CMK (cell line): ENCODE measurements around the gene HCFC1R1.
"Not testable (repeated sequence)": the region's sequence is repeated elsewhere in the genome, so short reads cannot be mapped to it uniquely, and the experiment has no call there.

Experiments
- DNase-seq: peaks from one replicate; pipeline ENCODE4 v3.0.0-alpha.2; 2010; ENCODE audit warnings: low read depth

The HCFC1R1 gene

GRCh38 chr16:3057181-3058138 is 33.7 kb upstream of the HCFC1R1 start:
- DNase-seq = no peak

- DNase-seq = no peak
These were observed 32.8 kb upstream of the HCFC1R1 start for GRCh38 chr16:3056336-3057180.

- DNase-seq = not testable (repeated sequence)
These were observed 32.0 kb upstream of the HCFC1R1 start for GRCh38 chr16:3055734-3056115.

- peak; percentile 74 for DNase-seq
These were observed 31.4 kb upstream of the HCFC1R1 start for GRCh38 chr16:3054965-3055733.

- DNase-seq = not testable (repeated sequence)
These were observed 29.6 kb upstream of the HCFC1R1 start for GRCh38 chr16:3053330-3053710.

- not testable (repeated sequence) for DNase-seq
These were observed 29.0 kb upstream of the HCFC1R1 start for GRCh38 chr16:3052571-3053329.

- DNase-seq = no peak
These were observed 27.8 kb upstream of the HCFC1R1 start for GRCh38 chr16:3051494-3051893.

DNA sequence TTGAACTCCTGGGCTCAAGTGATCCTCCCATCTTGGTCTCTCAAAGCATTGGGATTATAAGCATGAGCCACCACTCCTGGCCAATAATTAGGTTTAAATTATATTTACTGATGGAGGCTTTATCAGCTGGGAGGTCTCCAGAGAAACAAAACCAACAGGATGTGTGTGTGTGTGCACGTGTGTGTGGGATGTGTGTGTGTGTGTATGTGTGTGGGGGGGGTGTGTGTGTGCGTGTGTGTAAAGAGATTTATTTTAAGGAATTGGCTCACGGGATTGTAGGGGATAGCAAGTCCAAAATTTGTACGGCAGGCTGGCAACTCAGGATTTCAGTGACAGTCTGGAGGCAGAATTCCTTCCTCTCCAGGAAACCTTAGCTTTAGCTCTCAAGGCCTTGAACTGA is 27.3 kb upstream of the HCFC1R1 start:
- no peak for DNase-seq

GRCh38 chr16:3050487-3050886 is 26.7 kb upstream of the HCFC1R1 start:
- DNase-seq = no peak

DNA sequence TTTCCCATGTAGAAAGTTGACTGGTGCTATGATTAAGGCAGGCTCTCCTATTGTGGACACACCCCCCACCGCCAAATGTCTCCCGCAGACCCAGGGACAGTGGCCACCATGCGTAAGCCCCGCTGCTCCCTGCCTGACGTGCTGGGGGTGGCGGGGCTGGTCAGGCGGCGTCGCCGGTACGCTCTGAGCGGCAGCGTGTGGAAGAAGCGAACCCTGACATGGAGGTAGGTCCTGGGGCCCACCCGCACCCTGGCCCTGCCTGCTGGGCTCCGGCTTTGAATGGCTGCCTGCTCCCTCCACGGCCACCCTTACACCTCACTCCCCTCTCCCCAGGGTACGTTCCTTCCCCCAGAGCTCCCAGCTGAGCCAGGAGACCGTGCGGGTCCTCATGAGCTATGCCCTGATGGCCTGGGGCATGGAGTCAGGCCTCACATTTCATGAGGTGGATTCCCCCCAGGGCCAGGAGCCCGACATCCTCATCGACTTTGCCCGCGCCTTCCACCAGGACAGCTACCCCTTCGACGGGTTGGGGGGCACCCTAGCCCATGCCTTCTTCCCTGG is 26.3 kb upstream of the HCFC1R1 start:
- no peak for DNase-seq

GRCh38 chr16:3047387-3047720 is 23.6 kb upstream of the HCFC1R1 start:
- no peak for DNase-seq

DNA sequence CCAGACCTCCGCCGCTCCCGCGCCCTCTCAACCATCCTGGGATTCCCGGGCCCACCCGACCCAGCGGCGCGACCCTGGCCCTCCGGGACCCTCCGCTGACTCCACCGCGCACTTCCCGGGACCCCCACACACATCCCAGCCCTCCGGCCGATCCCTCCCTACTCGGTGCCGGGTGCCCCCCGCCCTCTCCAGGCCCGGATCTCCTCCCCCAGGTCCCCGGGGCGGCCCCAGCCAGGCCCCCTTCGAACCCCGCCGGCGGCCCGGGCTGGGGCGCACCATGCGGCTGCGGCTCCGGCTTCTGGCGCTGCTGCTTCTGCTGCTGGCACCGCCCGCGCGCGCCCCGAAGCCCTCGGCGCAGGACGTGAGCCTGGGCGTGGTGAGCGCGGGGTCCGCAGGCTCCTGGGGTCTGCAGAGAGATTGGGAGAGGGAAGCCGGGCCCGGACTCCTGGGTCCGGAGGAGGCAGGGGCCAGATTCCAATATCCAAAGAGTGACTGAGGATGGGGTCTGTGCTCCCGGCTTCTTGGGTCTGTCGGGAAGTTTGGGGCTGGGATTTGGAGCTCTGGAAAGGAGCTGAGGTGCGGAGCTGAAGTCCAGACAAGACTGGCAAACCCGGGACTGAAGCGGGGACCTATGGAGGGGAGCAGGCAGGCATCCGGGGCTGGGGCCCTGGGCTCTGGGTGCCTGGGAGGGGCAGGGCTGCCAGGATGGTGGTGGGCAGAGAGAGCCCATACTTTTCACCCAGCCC is 23.1 kb upstream of the HCFC1R1 start:
- DNase-seq = no peak

DNA sequence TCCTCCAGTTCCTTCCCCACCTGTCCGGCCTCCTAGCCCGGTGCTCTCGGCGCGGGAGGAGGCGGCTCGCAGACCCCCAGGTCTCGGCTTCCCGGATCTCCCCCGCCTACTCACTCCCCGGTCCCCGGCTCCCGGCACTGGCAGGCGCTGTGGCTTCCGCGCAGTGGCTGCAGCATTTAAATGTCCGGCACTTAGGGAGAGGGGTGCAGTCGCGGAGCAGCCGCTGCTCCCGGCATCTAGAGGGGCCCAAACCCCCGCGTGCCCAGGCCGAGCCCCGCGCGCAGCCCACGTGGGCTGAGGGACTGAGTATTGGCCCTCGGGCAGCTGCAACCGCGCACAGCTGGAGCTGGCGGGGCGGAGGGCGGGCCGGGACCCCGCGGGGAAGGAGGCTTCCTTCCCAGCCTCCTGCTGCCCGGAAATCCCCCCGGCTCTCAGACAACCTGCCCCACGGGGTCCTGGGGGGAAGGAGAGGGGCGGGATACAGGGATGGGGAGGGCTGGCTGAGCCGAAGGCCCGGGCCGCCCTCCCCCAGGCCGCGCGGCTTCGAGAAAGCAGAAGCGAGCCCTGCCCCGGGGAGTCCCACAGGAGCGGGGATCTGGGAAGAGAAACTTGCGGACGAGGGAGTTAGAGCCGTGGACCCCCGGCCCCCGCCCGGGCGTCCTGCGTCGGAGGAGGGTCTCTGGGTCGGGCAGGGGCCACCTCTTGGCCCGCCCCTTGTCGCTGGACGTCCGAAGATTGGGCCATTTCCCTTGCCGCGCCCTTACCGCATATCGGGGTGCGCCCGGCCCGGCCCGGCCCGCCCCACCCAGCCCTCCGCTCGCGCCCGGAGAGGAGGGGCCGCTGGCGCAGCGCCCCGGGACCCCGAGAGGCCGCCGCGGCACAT is 22.3 kb upstream of the HCFC1R1 start, which contains the start of gene MMP25:
MMP25 (plus strand) TSS at position 804 of the 883 bp plus-strand sequence. CDS start 357 bp downstream, outside the sequence.
- no peak for DNase-seq

GRCh38 chr16:3044708-3045107 is 21.0 kb upstream of the HCFC1R1 start:
- DNase-seq = no peak

DNA sequence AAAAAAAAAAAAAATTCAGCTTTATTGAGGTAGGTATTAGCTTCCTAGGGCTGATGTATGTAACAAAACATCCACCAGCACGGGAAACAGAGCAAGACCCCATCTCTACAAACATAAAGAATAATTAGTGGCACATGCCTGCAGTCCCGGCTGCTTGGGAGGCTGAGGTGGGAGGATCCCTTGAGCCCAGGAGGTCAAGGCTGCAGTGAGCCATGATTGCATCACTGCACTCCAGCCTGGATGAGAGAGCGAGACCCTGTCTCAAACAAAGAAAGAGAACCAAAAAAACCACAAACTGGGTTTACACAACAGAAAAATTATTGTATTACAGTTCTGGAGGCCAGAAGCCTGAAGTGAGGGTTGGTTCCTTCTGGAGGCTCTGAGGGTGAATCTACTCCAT is 18.6 kb upstream of the HCFC1R1 start:
- DNase-seq = no peak

- DNase-seq = no peak
These were observed 15.2 kb upstream of the HCFC1R1 start for GRCh38 chr16:3038896-3039295.

DNA sequence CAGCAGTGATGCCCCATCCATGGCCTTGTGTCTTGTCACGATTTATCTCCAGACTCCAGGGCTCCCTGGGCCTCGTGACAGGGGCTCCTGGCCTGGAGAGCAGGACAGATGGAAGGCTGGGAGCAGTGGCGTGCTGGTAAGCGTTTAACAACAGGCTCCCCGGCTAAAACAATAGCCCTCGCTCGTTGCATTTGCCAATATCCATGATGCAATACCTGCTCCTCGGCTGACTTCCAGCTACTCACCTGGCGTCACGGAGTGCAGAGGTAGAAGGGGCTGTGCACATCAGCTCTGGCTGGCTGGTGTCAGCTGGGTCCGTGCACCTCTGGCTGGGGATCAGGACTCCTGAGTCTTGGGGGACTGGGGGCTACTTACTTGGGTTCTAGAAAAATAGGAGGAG is 14.5 kb upstream of the HCFC1R1 start:
- no peak for DNase-seq

DNA sequence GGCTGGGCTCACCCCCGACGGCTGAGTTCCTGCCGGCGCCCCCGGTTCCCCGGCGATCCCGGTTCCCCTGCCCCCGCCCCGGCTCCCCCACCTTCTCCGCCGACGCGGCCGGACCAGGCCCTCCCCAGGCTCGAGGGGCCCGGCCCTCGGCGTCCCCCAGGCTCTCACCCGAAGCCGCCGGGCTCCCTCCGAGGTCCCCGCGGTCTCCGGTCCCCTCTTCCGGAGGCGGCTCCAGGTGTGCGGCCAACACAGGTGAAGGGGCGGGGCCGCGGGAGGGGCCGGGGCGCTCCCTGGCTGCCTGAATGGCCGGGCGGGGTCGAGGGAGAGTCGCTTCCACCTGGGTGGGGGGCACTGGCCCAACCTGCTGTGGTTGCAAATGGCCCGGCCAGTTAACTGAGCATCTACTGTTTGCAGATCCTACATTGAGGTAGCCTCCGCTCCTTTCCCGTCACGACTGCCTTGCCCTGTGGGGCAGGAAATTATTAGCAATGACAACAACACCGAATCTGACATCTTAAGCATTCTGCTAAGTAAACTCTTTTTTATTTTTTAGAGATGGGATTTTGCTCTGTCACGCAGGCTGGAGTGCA is 13.1 kb upstream of the HCFC1R1 start, which contains the start of gene BICDL2:
BICDL2 (minus strand) TSS at position 219 of the 590 bp plus-strand sequence. CDS start 1,448 bp downstream, outside the sequence.
- DNase-seq = no peak
